HepG2 (cell line): ENCODE data around the gene TMEM80. TPM values are rescaled to one million over a fixed set of nuclear protein-coding genes. Genes with fewer than 3 reads are reported as not detected.

Experiments used
- AGO2 ChIP-seq: fragments of 200-400 bp; formaldehyde crosslinking; optimal IDR thresholded peaks from 2 replicates; pipeline ENCODE3; 2017; ENCODE audit warnings: mild to moderate bottlenecking, low read depth, low read length, moderate library complexity
- FIP1L1 ChIP-seq: fragments of 200-400 bp; formaldehyde crosslinking; IDR thresholded peaks from 2 replicates; pipeline ENCODE4 v1.6.1; 2018; ENCODE audit warnings: low read depth, mild to moderate bottlenecking, low read length, moderate library complexity, borderline replicate concordance; ENCODE audit not compliant: insufficient read depth
- NONO ChIP-seq, 2 experiments: fragments of 450-650 bp in 1 of 2; sonication (generic) in 1 of 2; formaldehyde crosslinking in 1 of 2; IDR thresholded peaks in 1 of 2; conservative IDR thresholded peaks in 1 of 2; 2 replicates each; pipeline versions ENCODE4 v1.6.1 to v1.8.0; 2017 to 2022; ENCODE audit warnings: mild to moderate bottlenecking in 1 of 2, missing genetic modification reagents in 1 of 2, moderate library complexity in 1 of 2
- NR2F2 ChIP-seq: IDR thresholded peaks from 2 replicates; pipeline ENCODE4 v1.6.1; 2012; ENCODE audit warnings: low read depth, inconsistent platforms, borderline replicate concordance
- RARA ChIP-seq: IDR thresholded peaks from 2 replicates; pipeline ENCODE4 v1.6.1; 2016; ENCODE audit warnings: missing genetic modification reagents, missing compliant biosample characterization
- RORA ChIP-seq: sonication (generic); formaldehyde crosslinking; IDR thresholded peaks from 2 replicates; pipeline ENCODE4 v1.5.0; 2020; ENCODE audit warnings: mild to moderate bottlenecking, missing genetic modification reagents, moderate library complexity
- SOX5 ChIP-seq: IDR thresholded peaks from 2 replicates; pipeline ENCODE4 v1.6.1; 2016; ENCODE audit warnings: borderline replicate concordance
- TARDBP ChIP-seq: sonication (generic); formaldehyde crosslinking; IDR thresholded peaks from 2 replicates; pipeline ENCODE4 v1.8.0; 2022; ENCODE audit warnings: mild to moderate bottlenecking, missing genetic modification reagents
- ZFP36L2 ChIP-seq: sonication (generic); formaldehyde crosslinking; IDR thresholded peaks from 2 replicates; pipeline ENCODE4 v1.4.0; 2020; ENCODE audit warnings: missing genetic modification reagents
- ZNF263 ChIP-seq: sonication (generic); formaldehyde crosslinking; IDR thresholded peaks from 2 replicates; pipeline ENCODE4 v1.4.0; 2020; ENCODE audit warnings: missing genetic modification reagents
- polyA plus RNA-seq, 8 experiments: library from polyadenylated mRNA; depleted of rRNA in 3 of 8; stranded (reverse) in 7 of 8; unstranded in 1 of 8; fragments of >200 nt; fragmentation: Illumina TruSeq in 4 of 8; extraction: Trizol in 4 of 8; gene quantifications; 2 replicates each; pipeline versions ENCODE4 v1.2.1 to v1.2.3, GENCODE V29; 2011 to 2016; ENCODE audit warnings: low read depth in 4 of 8, missing spikeins in 1 of 8, mixed read lengths in 1 of 8; ENCODE audit not compliant: insufficient read depth in 1 of 8
- total RNA-seq, 5 experiments: library from RNA; depleted of rRNA; stranded (reverse); fragments of >200 nt; fragmentation: Illumina TruSeq; extraction: Trizol; gene quantifications; 2 replicates each; pipeline ENCODE4 v1.2.3, GENCODE V29; 2016; ENCODE audit warnings: low read depth in 1 of 5
- TF ChIP-seq, protein P1 (sequence below), 2 experiments: fragments of 450-650 bp in 1 of 2; sonication (generic) in 1 of 2; formaldehyde crosslinking in 1 of 2; IDR thresholded peaks; 2 replicates each; pipeline versions ENCODE4 v1.6.1 to v1.8.0; 2016 to 2022; ENCODE audit warnings: antibody characterized with exemption in 1 of 2, mild to moderate bottlenecking in 1 of 2, missing genetic modification reagents in 1 of 2
- TF ChIP-seq, protein P2 (sequence below): sonication (generic); formaldehyde crosslinking; IDR thresholded peaks from 2 replicates; pipeline ENCODE4 v1.5.1; 2020; ENCODE audit warnings: missing genetic modification reagents, mild to moderate bottlenecking, borderline replicate concordance
- TF ChIP-seq, protein P3 (sequence below): sonication (generic); formaldehyde crosslinking; IDR thresholded peaks from 2 replicates; pipeline ENCODE4 v1.5.0; 2020; ENCODE audit warnings: missing genetic modification reagents
- TF ChIP-seq, protein P4 (sequence below): sonication (generic); formaldehyde crosslinking; IDR thresholded peaks from 2 replicates; pipeline ENCODE4 v1.8.1; 2023; ENCODE audit warnings: missing genetic modification reagents, mild to moderate bottlenecking, borderline replicate concordance

TMEM80 gene
- total and polyA plus RNA-seq, 2 of the 13 experiments (the other 11 are each of a cell fraction or from before 2014, with no cell fraction given) = 5.6 to 17.1 TPM

DNA sequence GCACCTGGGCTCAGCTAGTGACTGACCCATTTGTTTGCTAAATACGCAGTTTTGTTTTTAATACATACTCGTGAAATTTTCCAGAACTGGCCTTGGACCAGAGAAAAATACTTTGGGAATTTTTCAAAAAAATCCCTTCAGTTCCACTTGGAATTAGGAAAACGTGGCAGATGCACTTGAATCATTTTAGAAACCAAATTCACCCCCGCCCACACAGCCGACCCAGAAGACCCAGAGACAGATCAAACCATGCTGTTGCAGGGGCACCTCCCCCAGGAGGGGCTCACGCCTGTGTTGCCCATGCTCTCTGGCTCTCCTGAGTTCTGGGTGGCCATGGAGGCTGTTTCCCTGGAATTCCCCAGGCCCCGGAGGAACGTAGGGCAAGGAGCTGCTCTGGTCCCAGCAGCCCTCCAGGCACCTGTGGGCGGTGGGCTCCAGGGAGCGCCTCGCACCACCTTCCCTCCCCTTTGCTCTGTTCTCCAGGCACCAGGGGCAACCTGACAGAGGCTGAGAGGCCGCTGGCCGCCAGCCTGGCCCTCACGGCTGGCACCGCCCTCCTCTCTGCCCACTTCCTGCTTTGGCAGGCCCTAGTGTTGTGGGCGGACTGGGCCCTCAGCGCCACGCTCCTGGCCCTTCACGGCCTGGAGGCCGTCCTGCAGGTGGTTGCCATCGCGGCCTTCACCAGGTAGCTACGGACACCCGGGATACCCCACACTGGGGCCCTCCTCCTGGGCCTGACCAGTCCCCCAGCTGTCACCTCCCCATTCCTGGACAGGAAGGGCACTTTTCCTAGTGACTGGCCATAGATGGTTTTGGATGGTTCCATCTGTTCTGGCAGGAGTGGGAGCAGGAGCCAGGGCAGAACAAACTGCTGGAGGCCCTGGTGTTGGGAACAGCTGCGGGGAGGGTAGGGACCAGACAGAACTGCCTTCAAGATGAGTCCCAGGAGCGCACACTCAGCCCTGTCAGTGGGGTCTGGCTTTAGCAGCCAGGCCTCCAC, 7.1 kb downstream of the TMEM80 start (continued):
- TF ChIP-seq FIP1L1 (no peak), SOX5 (CRISPR knock-in tag) (no peak), NR2F2 (no peak), RORA (CRISPR knock-in tag) (no peak), AGO2 (peak; percentile 93), TARDBP (CRISPR knock-in tag) (no peak), RARA (no peak), NONO (IDR thresholded peaks at IDR 0.05) (no peak), NONO (CRISPR knock-in tag; conservative IDR thresholded peaks at IDR 0.05) (0 out of 2 replicates have a peak, but pooled peaks have one; percentile 34), ZFP36L2 (no peak), ZNF263 (CRISPR knock-in tag) (no peak)
- TF ChIP-seq, protein P1, sequence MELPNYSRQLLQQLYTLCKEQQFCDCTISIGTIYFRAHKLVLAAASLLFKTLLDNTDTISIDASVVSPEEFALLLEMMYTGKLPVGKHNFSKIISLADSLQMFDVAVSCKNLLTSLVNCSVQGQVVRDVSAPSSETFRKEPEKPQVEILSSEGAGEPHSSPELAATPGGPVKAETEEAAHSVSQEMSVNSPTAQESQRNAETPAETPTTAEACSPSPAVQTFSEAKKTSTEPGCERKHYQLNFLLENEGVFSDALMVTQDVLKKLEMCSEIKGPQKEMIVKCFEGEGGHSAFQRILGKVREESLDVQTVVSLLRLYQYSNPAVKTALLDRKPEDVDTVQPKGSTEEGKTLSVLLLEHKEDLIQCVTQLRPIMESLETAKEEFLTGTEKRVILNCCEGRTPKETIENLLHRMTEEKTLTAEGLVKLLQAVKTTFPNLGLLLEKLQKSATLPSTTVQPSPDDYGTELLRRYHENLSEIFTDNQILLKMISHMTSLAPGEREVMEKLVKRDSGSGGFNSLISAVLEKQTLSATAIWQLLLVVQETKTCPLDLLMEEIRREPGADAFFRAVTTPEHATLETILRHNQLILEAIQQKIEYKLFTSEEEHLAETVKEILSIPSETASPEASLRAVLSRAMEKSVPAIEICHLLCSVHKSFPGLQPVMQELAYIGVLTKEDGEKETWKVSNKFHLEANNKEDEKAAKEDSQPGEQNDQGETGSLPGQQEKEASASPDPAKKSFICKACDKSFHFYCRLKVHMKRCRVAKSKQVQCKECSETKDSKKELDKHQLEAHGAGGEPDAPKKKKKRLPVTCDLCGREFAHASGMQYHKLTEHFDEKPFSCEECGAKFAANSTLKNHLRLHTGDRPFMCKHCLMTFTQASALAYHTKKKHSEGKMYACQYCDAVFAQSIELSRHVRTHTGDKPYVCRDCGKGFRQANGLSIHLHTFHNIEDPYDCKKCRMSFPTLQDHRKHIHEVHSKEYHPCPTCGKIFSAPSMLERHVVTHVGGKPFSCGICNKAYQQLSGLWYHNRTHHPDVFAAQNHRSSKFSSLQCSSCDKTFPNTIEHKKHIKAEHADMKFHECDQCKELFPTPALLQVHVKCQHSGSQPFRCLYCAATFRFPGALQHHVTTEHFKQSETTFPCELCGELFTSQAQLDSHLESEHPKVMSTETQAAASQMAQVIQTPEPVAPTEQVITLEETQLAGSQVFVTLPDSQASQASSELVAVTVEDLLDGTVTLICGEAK (IDR thresholded peaks at IDR 0.05) = no peak
- TF ChIP-seq, protein P1 (CRISPR knock-in tag; IDR thresholded peaks at IDR 0.05) = no peak
- TF ChIP-seq, protein P2, sequence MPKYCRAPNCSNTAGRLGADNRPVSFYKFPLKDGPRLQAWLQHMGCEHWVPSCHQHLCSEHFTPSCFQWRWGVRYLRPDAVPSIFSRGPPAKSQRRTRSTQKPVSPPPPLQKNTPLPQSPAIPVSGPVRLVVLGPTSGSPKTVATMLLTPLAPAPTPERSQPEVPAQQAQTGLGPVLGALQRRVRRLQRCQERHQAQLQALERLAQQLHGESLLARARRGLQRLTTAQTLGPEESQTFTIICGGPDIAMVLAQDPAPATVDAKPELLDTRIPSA (CRISPR knock-in tag) = no peak
- TF ChIP-seq, protein P3, sequence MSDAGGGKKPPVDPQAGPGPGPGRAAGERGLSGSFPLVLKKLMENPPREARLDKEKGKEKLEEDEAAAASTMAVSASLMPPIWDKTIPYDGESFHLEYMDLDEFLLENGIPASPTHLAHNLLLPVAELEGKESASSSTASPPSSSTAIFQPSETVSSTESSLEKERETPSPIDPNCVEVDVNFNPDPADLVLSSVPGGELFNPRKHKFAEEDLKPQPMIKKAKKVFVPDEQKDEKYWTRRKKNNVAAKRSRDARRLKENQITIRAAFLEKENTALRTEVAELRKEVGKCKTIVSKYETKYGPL = no peak
- TF ChIP-seq, protein P4, sequence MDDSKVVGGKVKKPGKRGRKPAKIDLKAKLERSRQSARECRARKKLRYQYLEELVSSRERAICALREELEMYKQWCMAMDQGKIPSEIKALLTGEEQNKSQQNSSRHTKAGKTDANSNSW = no peak
